Nephron progenitor cell (in vitro differentiated cells): Measurements from ENCODE around the gene GMPPA.

ENCODE experiments used
- DNase-seq: peaks from one replicate; pipeline ENCODE4 v3.0.0; 2021
- H3K27ac Mint-ChIP-seq: 2 replicates; pipeline ENCODE4 v1.8.0; 2021; ENCODE audit warnings: mild to moderate bottlenecking, moderate library complexity, mixed read lengths
- H3K27me3 Mint-ChIP-seq: 2 replicates; pipeline ENCODE4 v1.8.0; 2021; ENCODE audit warnings: mild to moderate bottlenecking, low read depth, mixed read lengths; ENCODE audit not compliant: poor library complexity
- H3K36me3 Mint-ChIP-seq: 2 replicates; pipeline ENCODE4 v1.8.0; 2021; ENCODE audit warnings: low read depth, mixed read lengths
- H3K4me1 Mint-ChIP-seq: 2 replicates; pipeline ENCODE4 v1.8.0; 2021; ENCODE audit warnings: mixed read lengths
- H3K4me3 Mint-ChIP-seq: 2 replicates; pipeline ENCODE4 v1.8.0; 2021; ENCODE audit warnings: mild to moderate bottlenecking, moderate library complexity, mixed read lengths
- H3K9me3 Mint-ChIP-seq: 2 replicates; pipeline ENCODE4 v1.8.0; 2021; ENCODE audit warnings: mild to moderate bottlenecking, moderate library complexity, mixed read lengths
- TF ChIP-seq, protein P1 (sequence below): fragments of 200-600 bp; sonication (generic); IDR thresholded peaks from 2 replicates; pipeline ENCODE4 v1.5.0; 2021; ENCODE audit warnings: antibody characterized with exemption

The GMPPA gene

DNA sequence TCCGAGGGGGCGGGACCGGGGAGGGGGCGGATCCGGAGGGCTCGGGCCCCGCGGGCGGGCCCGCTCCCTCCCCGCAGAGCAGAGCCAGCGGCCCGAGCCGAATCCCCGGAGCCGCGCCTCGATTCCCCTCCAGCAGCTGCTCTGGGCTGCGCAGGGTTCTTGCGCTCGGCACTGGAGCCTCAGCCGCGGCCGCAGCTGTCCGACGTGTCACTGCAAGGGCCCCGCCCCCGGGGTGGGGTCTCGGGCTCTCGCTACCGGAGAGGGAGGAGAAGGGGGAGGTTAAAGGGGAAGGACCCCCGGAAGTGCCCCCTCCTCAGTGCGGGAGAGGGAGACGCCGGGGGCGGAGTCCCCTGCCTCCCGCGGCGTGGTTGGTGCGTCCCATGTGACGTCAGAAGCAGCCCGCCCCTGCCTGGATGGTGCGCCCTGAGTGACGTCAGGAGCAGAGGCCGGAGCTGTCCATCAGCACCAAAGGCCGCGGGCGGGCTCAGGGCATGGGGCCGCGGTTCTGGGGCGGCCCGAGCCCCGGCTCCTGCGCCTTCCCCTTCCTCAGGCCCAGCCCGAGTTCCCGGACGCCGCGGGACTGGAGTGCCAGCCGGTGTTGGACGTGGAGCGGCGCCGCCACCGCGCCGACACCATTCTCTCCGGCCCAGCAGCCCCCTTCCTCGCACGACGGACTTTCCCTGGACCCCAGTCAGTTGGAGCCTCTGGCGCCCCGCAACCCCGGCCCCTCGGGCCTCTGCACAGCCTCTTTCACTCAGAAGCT is 45.1 kb downstream of the GMPPA start, which contains the start of the genes CHPF and TMEM198:
Gene CHPF, minus strand, starts transcription at position 214 of the 763 bp plus-strand sequence. CDS start 271 bp downstream, outside the sequence.
Gene TMEM198, plus strand, starts transcription at position 433 of the 763 bp plus-strand sequence. CDS start 700 bp downstream, outside the sequence.
- peaks cover 49% of the 10 kb centered on the region for H3K27me3 Mint-ChIP-seq
- TF ChIP-seq, protein P1, sequence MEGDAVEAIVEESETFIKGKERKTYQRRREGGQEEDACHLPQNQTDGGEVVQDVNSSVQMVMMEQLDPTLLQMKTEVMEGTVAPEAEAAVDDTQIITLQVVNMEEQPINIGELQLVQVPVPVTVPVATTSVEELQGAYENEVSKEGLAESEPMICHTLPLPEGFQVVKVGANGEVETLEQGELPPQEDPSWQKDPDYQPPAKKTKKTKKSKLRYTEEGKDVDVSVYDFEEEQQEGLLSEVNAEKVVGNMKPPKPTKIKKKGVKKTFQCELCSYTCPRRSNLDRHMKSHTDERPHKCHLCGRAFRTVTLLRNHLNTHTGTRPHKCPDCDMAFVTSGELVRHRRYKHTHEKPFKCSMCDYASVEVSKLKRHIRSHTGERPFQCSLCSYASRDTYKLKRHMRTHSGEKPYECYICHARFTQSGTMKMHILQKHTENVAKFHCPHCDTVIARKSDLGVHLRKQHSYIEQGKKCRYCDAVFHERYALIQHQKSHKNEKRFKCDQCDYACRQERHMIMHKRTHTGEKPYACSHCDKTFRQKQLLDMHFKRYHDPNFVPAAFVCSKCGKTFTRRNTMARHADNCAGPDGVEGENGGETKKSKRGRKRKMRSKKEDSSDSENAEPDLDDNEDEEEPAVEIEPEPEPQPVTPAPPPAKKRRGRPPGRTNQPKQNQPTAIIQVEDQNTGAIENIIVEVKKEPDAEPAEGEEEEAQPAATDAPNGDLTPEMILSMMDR, result no peak
- peak within 1 kb of the TSS; percentile 89 for H3K4me3 Mint-ChIP-seq
- peak; percentile 98 for DNase-seq
- no peaks in the 10 kb centered on the region for H3K9me3 Mint-ChIP-seq
- H3K4me1 Mint-ChIP-seq, result peaks cover 30% of the 10 kb centered on the region
- H3K27ac Mint-ChIP-seq, result no peak within 1 kb of the TSS
- H3K36me3 Mint-ChIP-seq, result peaks cover 6% of the 10 kb centered on the region

DNA sequence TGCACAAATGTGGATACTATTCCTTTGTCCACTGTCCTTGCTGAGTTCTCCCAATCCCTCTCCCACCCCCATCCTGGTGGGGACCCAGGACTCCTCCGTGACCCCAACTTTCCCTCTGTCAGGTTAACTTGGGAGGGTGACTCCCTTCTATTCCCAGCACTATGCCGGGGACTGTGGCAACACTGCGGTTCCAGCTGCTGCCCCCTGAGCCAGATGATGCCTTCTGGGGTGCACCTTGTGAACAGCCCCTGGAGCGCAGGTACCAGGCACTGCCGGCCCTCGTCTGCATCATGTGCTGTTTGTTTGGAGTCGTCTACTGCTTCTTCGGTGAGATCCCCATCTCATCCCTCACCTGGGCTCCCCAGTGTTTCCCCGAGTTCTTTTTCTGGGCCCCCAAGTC is 45.9 kb downstream of the GMPPA start:
- Mint-ChIP-seq H3K9me3 (no peaks in the 10 kb centered on the region), H3K4me1 (peaks cover 22% of the 10 kb centered on the region), H3K27ac (no peak overlapping the region), H3K27me3 (peaks cover 57% of the 10 kb centered on the region), H3K4me3 (peak overlapping the region; percentile 89), H3K36me3 (peaks cover 6% of the 10 kb centered on the region)
- TF ChIP-seq, protein P1, result no peak
- no peak for DNase-seq

DNA sequence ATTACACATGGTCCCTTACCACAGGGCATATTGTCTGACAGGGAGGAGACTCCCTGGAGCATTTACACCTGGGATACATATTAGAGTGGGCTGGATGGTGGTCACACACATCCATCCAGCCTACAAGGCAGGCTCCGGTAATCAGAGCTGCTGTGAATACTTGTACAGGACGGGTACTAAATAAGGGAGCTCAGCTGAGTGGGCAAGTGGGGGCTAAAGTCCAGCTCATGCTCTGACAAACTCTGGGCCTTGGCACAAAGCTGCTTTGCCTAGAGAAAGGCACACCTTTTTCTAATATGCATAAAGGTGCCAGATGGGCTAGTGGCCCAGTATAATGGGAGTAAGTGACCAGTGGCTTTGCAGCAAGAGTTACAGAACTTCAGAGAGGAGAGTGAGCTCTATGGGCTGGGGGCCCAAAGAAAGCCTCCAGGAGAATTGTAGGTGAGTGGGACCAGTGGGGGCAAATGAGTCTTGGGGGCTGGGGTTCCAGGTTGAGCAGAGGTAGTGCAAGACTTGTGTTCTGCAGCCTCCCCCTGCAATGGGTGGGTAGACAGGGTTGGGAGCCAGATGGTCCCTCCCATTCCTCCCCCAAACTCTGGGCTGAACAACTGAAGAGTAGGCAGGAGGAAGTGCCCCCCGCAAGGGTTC is 46.7 kb downstream of the GMPPA start:
- Mint-ChIP-seq H3K9me3 (no peaks in the 10 kb centered on the region), H3K27me3 (peaks cover 66% of the 10 kb centered on the region), H3K4me1 (peaks cover 21% of the 10 kb centered on the region), H3K4me3 (peak overlapping the region; percentile 89), H3K36me3 (peaks cover 6% of the 10 kb centered on the region), H3K27ac (no peak overlapping the region)
- no peak for DNase-seq
- TF ChIP-seq, protein P1, result no peak

DNA sequence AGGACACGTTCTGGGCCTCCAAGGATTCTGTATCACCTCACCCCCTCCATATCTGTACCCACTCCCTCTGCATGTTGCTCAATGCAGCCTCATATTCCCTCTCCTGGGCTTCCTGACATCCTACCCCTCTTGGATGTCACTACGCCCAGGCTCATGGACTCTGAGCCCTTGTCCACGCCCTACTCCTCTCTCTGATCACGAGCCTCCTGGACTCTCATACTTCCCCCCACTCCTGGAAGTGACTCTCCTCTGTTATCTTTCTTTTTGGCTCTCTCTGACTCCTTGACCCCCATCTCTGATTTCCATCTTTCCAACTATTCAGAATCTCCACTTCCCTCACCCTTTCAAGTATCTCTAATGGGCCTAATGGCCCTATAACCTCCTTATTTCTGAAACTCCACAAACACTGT is 47.3 kb downstream of the GMPPA start:
- peaks cover 71% of the 10 kb centered on the region for H3K27me3 Mint-ChIP-seq
- no peaks in the 10 kb centered on the region for H3K9me3 Mint-ChIP-seq
- peaks cover 24% of the 10 kb centered on the region for H3K4me1 Mint-ChIP-seq
- H3K27ac Mint-ChIP-seq, result no peak overlapping the region
- peak overlapping the region; percentile 11 for H3K4me3 Mint-ChIP-seq
- TF ChIP-seq, protein P1, result no peak
- peaks cover 3% of the 10 kb centered on the region for H3K36me3 Mint-ChIP-seq
- no peak for DNase-seq

DNA sequence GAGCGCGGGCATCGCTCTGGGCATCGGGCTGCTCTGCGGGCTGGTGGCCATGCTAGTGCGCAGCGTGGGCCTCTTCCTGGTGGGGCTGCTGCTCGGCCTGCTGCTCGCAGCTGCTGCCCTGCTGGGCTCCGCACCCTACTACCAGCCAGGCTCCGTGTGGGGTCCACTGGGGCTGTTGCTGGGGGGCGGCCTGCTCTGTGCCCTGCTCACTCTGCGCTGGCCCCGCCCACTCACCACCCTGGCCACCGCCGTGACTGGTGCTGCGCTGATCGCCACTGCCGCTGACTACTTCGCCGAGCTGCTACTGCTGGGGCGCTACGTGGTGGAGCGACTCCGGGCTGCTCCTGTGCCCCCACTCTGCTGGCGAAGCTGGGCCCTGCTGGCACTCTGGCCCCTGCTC is 48.9 kb downstream of the GMPPA start:
- TF ChIP-seq, protein P1, result no peak
- Mint-ChIP-seq H3K27ac (no peak overlapping the region), H3K9me3 (no peaks in the 10 kb centered on the region), H3K27me3 (peaks cover 76% of the 10 kb centered on the region), H3K36me3 (no peaks in the 10 kb centered on the region), H3K4me3 (no peak overlapping the region), H3K4me1 (peaks cover 26% of the 10 kb centered on the region)
- DNase-seq, result no peak
